Left lung (tissue), 10 donors: ENCODE data around the gene SLC25A51. TPM values are rescaled to one million over a fixed set of nuclear protein-coding genes. Genes with fewer than 3 reads are reported as not detected.
A peak's percentile ranks its signal among the peaks of the same experiment; 100 is the strongest.

Source experiments
- ATAC-seq: fragments of 200-7000 bp; cut with Tn5 transposase; one replicate; pipeline ENCODE4 v1.9.1; 2020; ENCODE audit warnings: moderate library complexity
- DNase-seq, 4 donors: peaks; one replicate each; pipeline ENCODE4 v3.0.0-alpha.2; 2013 to 2020
- H3K27ac ChIP-seq, 2 donors: fragments of 200-600 bp; sonication (generic) in 1 of 2; one replicate each; pipeline versions ENCODE4 v1.5.0 to v1.8.0; 2020 to 2021
- H3K27me3 ChIP-seq, 2 donors: fragments of 200-600 bp; sonication (generic) in 1 of 2; one replicate each; pipeline versions ENCODE4 v1.5.0 to v1.8.0; 2020 to 2021
- H3K36me3 ChIP-seq, 2 donors: fragments of 200-600 bp; sonication (generic) in 1 of 2; one replicate each; pipeline versions ENCODE4 v1.5.0 to v1.8.0; 2020 to 2021
- H3K4me1 ChIP-seq, 2 donors: fragments of 200-600 bp; one replicate each; pipeline ENCODE4 v1.8.0; 2021
- H3K4me3 ChIP-seq, 2 donors: fragments of 200-600 bp; sonication (generic) in 1 of 2; one replicate each; pipeline versions ENCODE4 v1.5.0 to v1.8.0; 2020 to 2021; ENCODE audit warnings: mild to moderate bottlenecking in 1 of 2
- H3K9me3 ChIP-seq, 2 donors: fragments of 200-600 bp; sonication (generic) in 1 of 2; one replicate each; pipeline versions ENCODE4 v1.5.0 to v1.8.0; 2020 to 2021
- CTCF ChIP-seq, 2 donors: fragments of 200-600 bp; sonication (generic) in 1 of 2; IDR thresholded peaks; one replicate each; pipeline versions ENCODE4 v1.5.0 to v1.8.0; 2021; ENCODE audit warnings: antibody characterized with exemption in 2 of 2
- intact Hi-C, 2 donors: fragments of 100-400 bp; cut with DNase I; formaldehyde crosslinking; loops; one replicate each; pipeline versions ENCODE4 v1.11.2 to v1.14.2; 2022
- polyA plus RNA-seq, 6 donors: library from polyadenylated mRNA; unstranded; fragments of 120-200 nt; gene quantifications; one replicate each; pipeline ENCODE4 v1.2.1, GENCODE V29; 2013; ENCODE audit not compliant: insufficient read length in 6 of 6
- total RNA-seq, 2 donors: library from RNA; stranded (reverse); fragmentation: NEBNext Ultra II Directional; extraction: Animal tissue kit (Norgen Biotek cat#: 25700); gene quantifications; one replicate each; pipeline ENCODE4 v1.2.1, GENCODE V29; 2021
- donor health status: DM: no; HTN: yes; CAD: no.
- donor health status: DM: no; HTN: no; CAD: no.

The SLC25A51 gene
- total and polyA plus RNA-seq, 8 donors: 16.3 to 39.9 (median 18.8) TPM

- Histone ChIP-seq H3K4me3 (no peak overlapping the region), H3K4me1 (peaks cover 0 to 25% of the 10 kb centered on the region in 2 donors), H3K9me3 (no peaks in the 10 kb centered on the region), H3K36me3 (no peaks in the 10 kb centered on the region), H3K27ac (no peak overlapping the region), H3K27me3 (no peaks in the 10 kb centered on the region)
- no peak for TF ChIP-seq CTCF (IDR thresholded peaks at IDR 0.05)
- ATAC-seq (no peak), DNase-seq (peak in 1 of 4 donors; percentile 36)
- intact Hi-C loops: no loop called here
Measured at GRCh38 chr9:37923118-37923795, 19.3 kb upstream of the SLC25A51 start.

- Histone ChIP-seq H3K27ac (peak overlapping the region in 1 of 2 donors; percentile 13), H3K4me1 (peaks cover 0 to 22% of the 10 kb centered on the region in 2 donors), H3K9me3 (no peaks in the 10 kb centered on the region), H3K36me3 (peaks cover 0 to 6% of the 10 kb centered on the region in 2 donors), H3K27me3 (no peaks in the 10 kb centered on the region), H3K4me3 (no peak overlapping the region)
- DNase-seq (peak in 2 of 4 donors; percentile 31), ATAC-seq (peak; percentile 11)
- intact Hi-C loops: no loop called here
- no peak for TF ChIP-seq CTCF (IDR thresholded peaks at IDR 0.05)
Measured at GRCh38 chr9:37922363-37923117, 18.6 kb upstream of the SLC25A51 start.

- Histone ChIP-seq H3K4me1 (peaks cover 0 to 22% of the 10 kb centered on the region in 2 donors), H3K27ac (peak overlapping the region in 1 of 2 donors; percentile 13), H3K4me3 (no peak overlapping the region), H3K36me3 (peaks cover 0 to 6% of the 10 kb centered on the region in 2 donors), H3K27me3 (no peaks in the 10 kb centered on the region), H3K9me3 (no peaks in the 10 kb centered on the region)
- intact Hi-C loops: no loop called here
- ATAC-seq (peak; percentile 60), DNase-seq (peak in 2 of 4 donors; percentile 44 to 54)
- no peak for TF ChIP-seq CTCF (IDR thresholded peaks at IDR 0.05)
Measured at GRCh38 chr9:37921546-37922300, 17.8 kb upstream of the SLC25A51 start.

- H3K27ac ChIP-seq: no peak overlapping the region
- no peak overlapping the region for H3K4me3 ChIP-seq
- H3K27me3 ChIP-seq: no peaks in the 10 kb centered on the region
- peaks cover 0 to 6% of the 10 kb centered on the region in 2 donors for H3K36me3 ChIP-seq
- DNase-seq: peak in 1 of 4 donors; percentile 19
- no peak for TF ChIP-seq CTCF (IDR thresholded peaks at IDR 0.05)
- H3K9me3 ChIP-seq: no peaks in the 10 kb centered on the region
- intact Hi-C loops: no loop called here
- no peak for ATAC-seq
- H3K4me1 ChIP-seq: peaks cover 5 to 21% of the 10 kb centered on the region in 2 donors
Measured at GRCh38 chr9:37921168-37921510, 17.2 kb upstream of the SLC25A51 start.
